C1 segment of cervical spinal cord (tissue), 14 donors: ENCODE results near the gene ITCH.
A peak's percentile ranks its signal among the peaks of the same experiment; 100 is the strongest.
"Not testable (repeated sequence)": the region's sequence is repeated elsewhere in the genome, so short reads cannot be mapped to it uniquely, and the experiment has no call there.

Source experiments
- DNase-seq, 14 donors: peaks; one replicate each; lab custom pipeline; 2025; lab: John Stamatoyannopoulos, UW

Gene ITCH

GRCh38 chr20:34343458-34344211 is 19.4 kb upstream of the ITCH start:
- DNase-seq = no peak

GRCh38 chr20:34344238-34344637 is 18.8 kb upstream of the ITCH start:
- no peak for DNase-seq

GRCh38 chr20:34345402-34345736 is 17.7 kb upstream of the ITCH start:
- no peak for DNase-seq

GRCh38 chr20:34345839-34346532 is 17.1 kb upstream of the ITCH start:
- not testable (repeated sequence) for DNase-seq

- not testable (repeated sequence) for DNase-seq
Measured at GRCh38 chr20:34346533-34346865, 16.6 kb upstream of the ITCH start.

GRCh38 chr20:34347571-34347970 is 15.5 kb upstream of the ITCH start:
- no peak for DNase-seq

- DNase-seq = no peak
Measured at GRCh38 chr20:34350095-34350494, 13.0 kb upstream of the ITCH start.

GRCh38 chr20:34353467-34353866 is 9.6 kb upstream of the ITCH start:
- DNase-seq = not testable (repeated sequence)

GRCh38 chr20:34355427-34355826 is 7.6 kb upstream of the ITCH start:
- DNase-seq = no peak

GRCh38 chr20:34359729-34360128 is 3.3 kb upstream of the ITCH start:
- DNase-seq = not testable (repeated sequence)

- DNase-seq = peak in 1 of 14 donors; percentile 1
Measured at GRCh38 chr20:34362502-34363061, 491 bp upstream of the ITCH start.

GRCh38 chr20:34363465-34364222 is 571 bp downstream of the ITCH start:
- peak in 5 of 14 donors; percentile 24 to 61 (median 37) for DNase-seq

- DNase-seq = no peak
Measured at GRCh38 chr20:34364223-34364506, 1.1 kb downstream of the ITCH start.

GRCh38 chr20:34365765-34366213 is 2.7 kb downstream of the ITCH start:
- peak in 1 of 14 donors; percentile 1 for DNase-seq

- no peak for DNase-seq
Measured at GRCh38 chr20:34367155-34367554, 4.1 kb downstream of the ITCH start.

- DNase-seq = not testable (repeated sequence)
Measured at GRCh38 chr20:34367911-34368310, 4.8 kb downstream of the ITCH start.

- no peak for DNase-seq
Measured at GRCh38 chr20:34368547-34368946, 5.5 kb downstream of the ITCH start.

- no peak for DNase-seq
Measured at GRCh38 chr20:34369265-34369664, 6.2 kb downstream of the ITCH start.

- DNase-seq = no peak
Measured at GRCh38 chr20:34370062-34370461, 7.0 kb downstream of the ITCH start.

- DNase-seq = no peak
Measured at GRCh38 chr20:34373445-34373844, 10.4 kb downstream of the ITCH start.

GRCh38 chr20:34374209-34374760 is 11.2 kb downstream of the ITCH start:
- DNase-seq = no peak

- DNase-seq = no peak
Measured at GRCh38 chr20:34375977-34376430, 12.9 kb downstream of the ITCH start.
